SK-N-SH (cell line): Measurements from ENCODE around the gene MKS1. TPM values are rescaled to one million over a fixed set of nuclear protein-coding genes. Genes with fewer than 3 reads are reported as not detected.

Source experiments
- CTCF ChIA-PET: fragments of 300-600, 350-600 bp; formaldehyde crosslinking; extraction: SDS; loops from one replicate; lab custom pipeline; 2021; lab: Yijun Ruan, JAX
- POLR2A ChIA-PET: fragments of 350-600 bp; sonication (Branson Sonifier 250); formaldehyde crosslinking; extraction: SDS; loops from one replicate; lab custom pipeline; 2020; ENCODE audit warnings: antibody characterized with exemption, inconsistent platforms; lab: Yijun Ruan, JAX
- DNase-seq: peaks from one replicate; pipeline ENCODE4 v3.0.0; 2012
- H2AFZ ChIP-seq: fragments of 200-600 bp; sonication (generic); 2 replicates; pipeline ENCODE4 v1.8.1; 2016; ENCODE audit warnings: antibody characterized with exemption, mild to moderate bottlenecking, low read depth
- H3F3A ChIP-seq: fragments of 200-600 bp; sonication (generic); replicated peaks from 2 replicates; pipeline ENCODE3; 2016; ENCODE audit warnings: antibody characterized with exemption, mild to moderate bottlenecking; ENCODE audit not compliant: insufficient read depth
- H3K27ac ChIP-seq, 2 experiments: fragments of 200-500 bp in 1 of 2; fragments of 200-600 bp in 1 of 2; sonication (Bioruptor generic) in 1 of 2; sonication (generic), shearing (Covaris generic) in 1 of 2; 2 replicates each; pipeline versions ENCODE4 v1.5.1 to v1.6.1; 2014 to 2016; ENCODE audit warnings: low read depth in 2 of 2, inconsistent platforms in 1 of 2, low read length in 1 of 2, mild to moderate bottlenecking in 1 of 2, mixed read lengths in 1 of 2
- H3K27me3 ChIP-seq: fragments of 200-600 bp; sonication (generic), shearing (Covaris generic); 2 replicates; pipeline ENCODE4 v1.6.1; 2016; ENCODE audit warnings: mixed run types; ENCODE audit not compliant: insufficient read depth
- H3K36me3 ChIP-seq, 2 experiments: fragments of 200-500 bp in 1 of 2; fragments of 200-600 bp in 1 of 2; sonication (Bioruptor generic) in 1 of 2; sonication (generic) in 1 of 2; replicated peaks in 1 of 2; 2 replicates each; pipeline versions ENCODE3 to v1.5.1; 2014 to 2016; ENCODE audit warnings: low read length in 1 of 2, mild to moderate bottlenecking in 1 of 2; ENCODE audit not compliant: insufficient read depth in 2 of 2, control insufficient read depth in 1 of 2
- H3K4me1 ChIP-seq, 2 experiments: fragments of 200-500 bp in 1 of 2; fragments of 200-600 bp in 1 of 2; sonication (Bioruptor generic) in 1 of 2; sonication (generic), shearing (Covaris generic) in 1 of 2; 2 replicates each; pipeline versions ENCODE4 v1.5.1 to v1.6.1; 2014 to 2016; ENCODE audit warnings: low read depth in 1 of 2, low read length in 1 of 2, mixed run types in 1 of 2; ENCODE audit not compliant: insufficient read depth in 2 of 2, control insufficient read depth in 1 of 2
- H3K4me2 ChIP-seq: fragments of 200-600 bp; sonication (generic), shearing (Covaris generic); 2 replicates; pipeline ENCODE4 v1.6.1; 2017; ENCODE audit warnings: mixed run types
- H3K4me3 ChIP-seq, 2 experiments: fragments of 200-500 bp in 1 of 2; fragments of 200-600 bp in 1 of 2; sonication (Bioruptor generic) in 1 of 2; sonication (generic), shearing (Covaris generic) in 1 of 2; 2 replicates each; pipeline versions ENCODE4 v1.5.1 to v1.8.1; 2014 to 2016; ENCODE audit warnings: low read depth in 2 of 2, inconsistent platforms in 1 of 2, low read length in 1 of 2, mild to moderate bottlenecking in 1 of 2, mixed read lengths in 1 of 2, moderate library complexity in 1 of 2
- H3K79me2 ChIP-seq: fragments of 200-600 bp; sonication (generic); 2 replicates; pipeline ENCODE4 v1.8.1; 2017; ENCODE audit warnings: mild to moderate bottlenecking; ENCODE audit not compliant: insufficient read depth
- H3K9ac ChIP-seq: fragments of 200-600 bp; sonication (generic); 2 replicates; pipeline ENCODE4 v1.6.1; 2017; ENCODE audit warnings: mixed run types
- H3K9me2 ChIP-seq: fragments of 200-600 bp; sonication (generic); 2 replicates; pipeline ENCODE4 v1.6.1; 2017; ENCODE audit warnings: mixed run types
- H3K9me3 ChIP-seq: fragments of 200-600 bp; sonication (generic); 2 replicates; pipeline ENCODE4 v1.6.1; 2017; ENCODE audit warnings: mixed run types, mild to moderate bottlenecking, moderate library complexity
- H4K20me1 ChIP-seq: fragments of 200-600 bp; sonication (generic); 2 replicates; pipeline ENCODE4 v1.6.1; 2017; ENCODE audit warnings: mild to moderate bottlenecking, mixed run types; ENCODE audit not compliant: insufficient read depth
- CHD2 ChIP-seq: fragments of 150-350 bp; IDR thresholded peaks from 2 replicates; pipeline ENCODE4 v1.6.1; 2018; ENCODE audit warnings: low read length; ENCODE audit not compliant: partially characterized antibody
- FOXM1 ChIP-seq: IDR thresholded peaks from 2 replicates; pipeline ENCODE4 v1.4.0; 2012; ENCODE audit warnings: low read depth, mild to moderate bottlenecking
- GABPA ChIP-seq: IDR thresholded peaks from 2 replicates; pipeline ENCODE4 v1.4.0; 2012; ENCODE audit warnings: low read depth, mild to moderate bottlenecking
- JUND ChIP-seq: IDR thresholded peaks from 2 replicates; pipeline ENCODE4 v1.4.0; 2012
- POLR2AphosphoS5 ChIP-seq: IDR thresholded peaks from 2 replicates; pipeline ENCODE4 v1.6.1; 2012; ENCODE audit warnings: low read depth, low read length
- RAD21 ChIP-seq: IDR thresholded peaks from 2 replicates; pipeline ENCODE4 v1.6.1; 2012; ENCODE audit warnings: mild to moderate bottlenecking, low read length
- RFX5 ChIP-seq: IDR thresholded peaks from 2 replicates; pipeline ENCODE4 v1.6.1; 2012; ENCODE audit warnings: mild to moderate bottlenecking, improper control_type of control experiment, low read length
- SIN3A ChIP-seq: IDR thresholded peaks from 2 replicates; pipeline ENCODE4 v1.6.1; 2012; ENCODE audit warnings: low read depth, mild to moderate bottlenecking, low read length, moderate library complexity, borderline replicate concordance
- SMC3 ChIP-seq: IDR thresholded peaks from 2 replicates; pipeline ENCODE4 v1.6.1; 2012; ENCODE audit warnings: low read depth, low read length, improper control_type of control experiment
- TAF1 ChIP-seq: IDR thresholded peaks from 2 replicates; pipeline ENCODE4 v1.6.1; 2012; ENCODE audit warnings: low read depth, mild to moderate bottlenecking, low read length, moderate library complexity, borderline replicate concordance
- WGBS: methylation state at CpG from one replicate; pipeline ENCODE4 v1.1.6; 2017; ENCODE audit warnings: low lambda C conversion rate; 5-methylcytosine and 5-hydroxymethylcytosine counted together
- polyA plus RNA-seq, 3 experiments: library from polyadenylated mRNA; depleted of rRNA; stranded (reverse); fragments of >200 nt; gene quantifications; 2 replicates each; pipeline ENCODE4 v1.2.3, GENCODE V29; 2012
- TF ChIP-seq, protein P1 (sequence below): IDR thresholded peaks from 2 replicates; pipeline ENCODE4 v1.6.1; 2012; ENCODE audit warnings: mild to moderate bottlenecking, low read depth, low read length, moderate library complexity
- TF ChIP-seq, protein P2 (sequence below): IDR thresholded peaks from 2 replicates; pipeline ENCODE4 v1.4.0; 2012; ENCODE audit warnings: low read depth, borderline replicate concordance
- TF ChIP-seq, protein P3 (sequence below): IDR thresholded peaks from 2 replicates; pipeline ENCODE4 v1.4.0; 2012; ENCODE audit warnings: low read depth
- TF ChIP-seq, protein P4 (sequence below): IDR thresholded peaks from 2 replicates; pipeline ENCODE4; 2012
- TF ChIP-seq, protein P5 (sequence below): IDR thresholded peaks from 2 replicates; pipeline ENCODE4 v1.4.0; 2012; ENCODE audit warnings: low read depth, borderline replicate concordance
- TF ChIP-seq, protein P6 (sequence below): fragments of 150-350 bp; IDR thresholded peaks from 2 replicates; pipeline ENCODE4 v1.6.1; 2016; ENCODE audit warnings: mild to moderate bottlenecking, low read depth, low read length

MKS1 gene
- polyA plus RNA-seq, 1 of the 3 experiments (the other 2 are of a cell fraction), result 28.5 TPM

DNA sequence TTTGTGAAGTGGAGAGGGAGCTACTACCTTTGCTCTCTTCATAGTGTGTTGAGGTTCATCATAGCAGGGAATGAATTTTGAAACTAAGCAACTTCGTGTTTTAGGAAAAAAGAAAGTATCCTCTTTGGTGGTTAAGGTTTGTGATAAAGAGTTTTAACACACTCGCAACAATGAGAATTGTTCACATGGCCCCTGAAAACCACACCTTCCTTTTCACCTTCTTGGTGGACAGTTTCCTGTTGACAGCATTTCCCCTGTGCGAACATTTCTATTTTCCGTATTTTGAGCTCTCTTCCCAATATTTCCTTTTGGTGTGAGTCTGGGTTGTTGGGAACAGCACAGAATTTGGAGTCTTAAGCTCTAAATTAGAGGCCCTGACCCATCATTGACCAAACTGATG, 48.4 kb downstream of the MKS1 start:
- no peaks in the 10 kb centered on the region for H3K79me2 ChIP-seq
- peaks cover 0 to 2% of the 10 kb centered on the region in 2 experiments; a peak in 1 of 4 replicates for H3K4me1 ChIP-seq
- H3F3A ChIP-seq, result no peaks in the 10 kb centered on the region
- DNase-seq, result no peak
- TF ChIP-seq RAD21, result no peak
- TF ChIP-seq, protein P1, sequence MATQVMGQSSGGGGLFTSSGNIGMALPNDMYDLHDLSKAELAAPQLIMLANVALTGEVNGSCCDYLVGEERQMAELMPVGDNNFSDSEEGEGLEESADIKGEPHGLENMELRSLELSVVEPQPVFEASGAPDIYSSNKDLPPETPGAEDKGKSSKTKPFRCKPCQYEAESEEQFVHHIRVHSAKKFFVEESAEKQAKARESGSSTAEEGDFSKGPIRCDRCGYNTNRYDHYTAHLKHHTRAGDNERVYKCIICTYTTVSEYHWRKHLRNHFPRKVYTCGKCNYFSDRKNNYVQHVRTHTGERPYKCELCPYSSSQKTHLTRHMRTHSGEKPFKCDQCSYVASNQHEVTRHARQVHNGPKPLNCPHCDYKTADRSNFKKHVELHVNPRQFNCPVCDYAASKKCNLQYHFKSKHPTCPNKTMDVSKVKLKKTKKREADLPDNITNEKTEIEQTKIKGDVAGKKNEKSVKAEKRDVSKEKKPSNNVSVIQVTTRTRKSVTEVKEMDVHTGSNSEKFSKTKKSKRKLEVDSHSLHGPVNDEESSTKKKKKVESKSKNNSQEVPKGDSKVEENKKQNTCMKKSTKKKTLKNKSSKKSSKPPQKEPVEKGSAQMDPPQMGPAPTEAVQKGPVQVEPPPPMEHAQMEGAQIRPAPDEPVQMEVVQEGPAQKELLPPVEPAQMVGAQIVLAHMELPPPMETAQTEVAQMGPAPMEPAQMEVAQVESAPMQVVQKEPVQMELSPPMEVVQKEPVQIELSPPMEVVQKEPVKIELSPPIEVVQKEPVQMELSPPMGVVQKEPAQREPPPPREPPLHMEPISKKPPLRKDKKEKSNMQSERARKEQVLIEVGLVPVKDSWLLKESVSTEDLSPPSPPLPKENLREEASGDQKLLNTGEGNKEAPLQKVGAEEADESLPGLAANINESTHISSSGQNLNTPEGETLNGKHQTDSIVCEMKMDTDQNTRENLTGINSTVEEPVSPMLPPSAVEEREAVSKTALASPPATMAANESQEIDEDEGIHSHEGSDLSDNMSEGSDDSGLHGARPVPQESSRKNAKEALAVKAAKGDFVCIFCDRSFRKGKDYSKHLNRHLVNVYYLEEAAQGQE, result no peak
- TF ChIP-seq POLR2AphosphoS5, result no peak
- no peak for TF ChIP-seq CHD2
- TF ChIP-seq JUND, result no peak
- TF ChIP-seq FOXM1, result no peak
- TF ChIP-seq TAF1, result no peak
- TF ChIP-seq SIN3A, result no peak
- TF ChIP-seq, protein P2, sequence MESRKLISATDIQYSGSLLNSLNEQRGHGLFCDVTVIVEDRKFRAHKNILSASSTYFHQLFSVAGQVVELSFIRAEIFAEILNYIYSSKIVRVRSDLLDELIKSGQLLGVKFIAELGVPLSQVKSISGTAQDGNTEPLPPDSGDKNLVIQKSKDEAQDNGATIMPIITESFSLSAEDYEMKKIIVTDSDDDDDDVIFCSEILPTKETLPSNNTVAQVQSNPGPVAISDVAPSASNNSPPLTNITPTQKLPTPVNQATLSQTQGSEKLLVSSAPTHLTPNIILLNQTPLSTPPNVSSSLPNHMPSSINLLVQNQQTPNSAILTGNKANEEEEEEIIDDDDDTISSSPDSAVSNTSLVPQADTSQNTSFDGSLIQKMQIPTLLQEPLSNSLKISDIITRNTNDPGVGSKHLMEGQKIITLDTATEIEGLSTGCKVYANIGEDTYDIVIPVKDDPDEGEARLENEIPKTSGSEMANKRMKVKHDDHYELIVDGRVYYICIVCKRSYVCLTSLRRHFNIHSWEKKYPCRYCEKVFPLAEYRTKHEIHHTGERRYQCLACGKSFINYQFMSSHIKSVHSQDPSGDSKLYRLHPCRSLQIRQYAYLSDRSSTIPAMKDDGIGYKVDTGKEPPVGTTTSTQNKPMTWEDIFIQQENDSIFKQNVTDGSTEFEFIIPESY, result no peak
- TF ChIP-seq RFX5, result no peak
- no peak for TF ChIP-seq GABPA
- TF ChIP-seq, protein P3, sequence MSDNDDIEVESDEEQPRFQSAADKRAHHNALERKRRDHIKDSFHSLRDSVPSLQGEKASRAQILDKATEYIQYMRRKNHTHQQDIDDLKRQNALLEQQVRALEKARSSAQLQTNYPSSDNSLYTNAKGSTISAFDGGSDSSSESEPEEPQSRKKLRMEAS, result no peak
- TF ChIP-seq, protein P4, sequence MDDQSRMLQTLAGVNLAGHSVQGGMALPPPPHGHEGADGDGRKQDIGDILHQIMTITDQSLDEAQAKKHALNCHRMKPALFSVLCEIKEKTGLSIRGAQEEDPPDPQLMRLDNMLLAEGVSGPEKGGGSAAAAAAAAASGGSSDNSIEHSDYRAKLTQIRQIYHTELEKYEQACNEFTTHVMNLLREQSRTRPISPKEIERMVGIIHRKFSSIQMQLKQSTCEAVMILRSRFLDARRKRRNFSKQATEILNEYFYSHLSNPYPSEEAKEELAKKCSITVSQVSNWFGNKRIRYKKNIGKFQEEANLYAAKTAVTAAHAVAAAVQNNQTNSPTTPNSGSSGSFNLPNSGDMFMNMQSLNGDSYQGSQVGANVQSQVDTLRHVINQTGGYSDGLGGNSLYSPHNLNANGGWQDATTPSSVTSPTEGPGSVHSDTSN, result no peak
- TF ChIP-seq SMC3, result no peak
- TF ChIP-seq, protein P5, sequence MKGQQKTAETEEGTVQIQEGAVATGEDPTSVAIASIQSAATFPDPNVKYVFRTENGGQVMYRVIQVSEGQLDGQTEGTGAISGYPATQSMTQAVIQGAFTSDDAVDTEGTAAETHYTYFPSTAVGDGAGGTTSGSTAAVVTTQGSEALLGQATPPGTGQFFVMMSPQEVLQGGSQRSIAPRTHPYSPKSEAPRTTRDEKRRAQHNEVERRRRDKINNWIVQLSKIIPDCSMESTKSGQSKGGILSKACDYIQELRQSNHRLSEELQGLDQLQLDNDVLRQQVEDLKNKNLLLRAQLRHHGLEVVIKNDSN, result no peak
- TF ChIP-seq, protein P6, sequence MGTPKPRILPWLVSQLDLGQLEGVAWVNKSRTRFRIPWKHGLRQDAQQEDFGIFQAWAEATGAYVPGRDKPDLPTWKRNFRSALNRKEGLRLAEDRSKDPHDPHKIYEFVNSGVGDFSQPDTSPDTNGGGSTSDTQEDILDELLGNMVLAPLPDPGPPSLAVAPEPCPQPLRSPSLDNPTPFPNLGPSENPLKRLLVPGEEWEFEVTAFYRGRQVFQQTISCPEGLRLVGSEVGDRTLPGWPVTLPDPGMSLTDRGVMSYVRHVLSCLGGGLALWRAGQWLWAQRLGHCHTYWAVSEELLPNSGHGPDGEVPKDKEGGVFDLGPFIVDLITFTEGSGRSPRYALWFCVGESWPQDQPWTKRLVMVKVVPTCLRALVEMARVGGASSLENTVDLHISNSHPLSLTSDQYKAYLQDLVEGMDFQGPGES, result no peak
- TF ChIP-seq, all 33 proteins: peak for 0
- Histone ChIP-seq H3K27ac (no peak overlapping the region), H3K9me2 (no peaks in the 10 kb centered on the region), H2AFZ (no peak overlapping the region), H3K9ac (no peak overlapping the region), H3K27me3 (peaks cover 5% of the 10 kb centered on the region; the same call in 1 of the 2 replicates), H3K9me3 (no peaks in the 10 kb centered on the region), H4K20me1 (no peaks in the 10 kb centered on the region), H3K36me3 (no peaks in the 10 kb centered on the region), H3K4me3 (no peak overlapping the region), H3K4me2 (no peak overlapping the region)
- ChIA-PET CTCF (interaction anchor here (0.8 to 3.1 kb wide), 9 partner anchors 9 to 171 kb away, joined by 3 to 16 read pairs (median 5); partner anchors contain the start of gene MKS1), POLR2A (interaction anchor here (0.6 kb wide), 1 partner anchor 299 kb away, joined by 3 read pairs; no protein-coding TSS in a partner anchor)
- 22% methylated on average over 4 of the region's 4 CpGs for WGBS
